ENCODE data around the gene CLIP1.
A peak's percentile ranks its signal among the peaks of the same experiment; 100 is the strongest.

Gene CLIP1

DNA sequence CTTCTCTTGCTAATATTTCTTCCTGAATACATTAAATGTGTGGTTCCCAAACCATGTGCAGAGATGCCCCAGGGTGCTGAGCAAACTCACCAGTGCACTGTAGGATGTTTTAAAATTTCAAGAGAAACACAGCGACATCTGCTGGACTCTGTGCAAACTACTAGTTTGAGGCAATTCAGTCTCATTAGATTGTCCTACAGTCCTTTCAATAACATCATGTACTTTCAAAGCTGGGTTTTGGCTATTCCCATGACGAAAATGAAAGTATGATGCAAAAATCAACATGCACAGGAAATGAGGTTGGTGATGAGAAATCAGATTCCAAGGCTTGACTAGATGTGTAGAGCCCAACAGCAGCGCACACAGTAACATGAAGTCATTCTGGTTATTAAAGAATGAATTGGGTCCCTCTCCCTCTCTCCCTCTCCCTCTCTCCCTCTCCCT lies 66.3 kb downstream of the CLIP1 start:
- DNase-seq (ENCODE audit: low read depth in 2 of 2), result peak; percentile 26 to 35

DNA sequence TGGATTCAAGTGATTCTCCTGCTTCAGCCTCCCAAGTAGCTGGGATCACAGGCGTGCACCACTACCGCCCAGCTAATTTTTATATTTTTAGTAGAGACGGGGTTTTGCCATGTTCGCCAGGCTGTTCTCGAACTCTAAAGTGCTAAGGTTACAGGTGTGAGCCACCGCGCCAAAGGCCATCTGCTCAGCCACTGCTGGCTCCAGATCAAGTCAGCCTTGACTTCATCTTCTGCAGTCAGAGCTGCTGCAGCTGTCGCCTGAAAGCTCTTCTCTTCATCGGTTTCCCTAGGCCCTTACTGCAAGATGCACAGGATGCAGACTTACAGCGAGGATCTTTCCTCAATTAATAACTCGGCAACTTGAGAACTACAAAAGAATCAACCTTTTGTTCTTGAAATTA lies 66.8 kb downstream of the CLIP1 start:
- no peak for DNase-seq (ENCODE audit: low read depth in 2 of 2)

DNA sequence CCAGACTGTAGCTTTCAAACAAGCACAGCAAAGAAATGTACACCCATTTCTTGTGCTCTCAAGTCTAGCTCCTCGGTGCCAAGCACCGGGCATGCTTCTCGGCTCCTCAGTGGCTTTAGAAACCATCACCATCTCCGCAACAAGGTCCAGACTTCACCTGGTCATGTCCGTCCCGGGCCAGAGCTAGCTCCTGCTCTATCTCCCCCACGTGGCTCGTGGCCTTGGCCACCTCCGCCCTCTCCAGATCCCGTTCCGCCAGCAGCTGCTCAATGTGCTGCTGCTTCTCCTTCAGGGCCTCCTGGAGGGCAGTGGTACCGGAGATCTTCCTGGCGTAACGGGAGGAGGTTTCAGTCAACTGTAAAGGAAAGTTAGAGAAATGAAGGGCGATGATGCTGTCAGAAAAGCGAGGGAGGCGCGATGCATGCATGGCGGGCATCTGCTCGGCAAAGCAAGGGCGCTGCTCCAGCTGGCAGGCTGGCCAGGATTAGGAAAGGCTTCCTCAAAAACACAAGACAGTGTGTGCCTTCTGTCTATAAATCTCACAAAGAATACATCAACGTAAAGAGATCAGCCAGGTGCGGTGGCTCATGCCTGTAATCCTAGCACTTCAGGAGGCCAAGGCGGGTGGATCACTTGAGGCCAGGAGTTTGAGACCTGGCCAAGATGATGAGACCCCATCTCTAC lies 67.4 kb downstream of the CLIP1 start:
- no peak for DNase-seq (ENCODE audit: low read depth in 2 of 2)

DNA sequence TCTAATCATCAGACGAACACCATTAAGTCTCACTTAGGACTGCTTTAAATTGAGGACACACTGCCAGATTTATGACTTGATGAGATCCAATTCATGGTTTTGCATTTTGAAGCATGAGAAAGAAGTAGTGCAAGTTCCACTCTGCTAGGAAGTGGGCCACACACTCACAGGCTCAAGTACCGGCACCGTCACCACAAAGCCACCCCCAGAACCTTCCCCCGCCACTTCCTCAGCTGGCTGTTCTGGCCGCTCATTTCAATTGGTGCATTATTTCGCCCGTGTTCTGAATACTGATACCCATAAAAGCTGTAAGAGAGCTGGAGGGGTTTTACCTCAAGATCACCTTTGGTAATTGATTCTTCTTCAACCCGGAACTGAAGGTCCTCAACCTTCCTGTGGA lies 70.1 kb downstream of the CLIP1 start:
- no peak for DNase-seq (ENCODE audit: low read depth in 2 of 2)

DNA sequence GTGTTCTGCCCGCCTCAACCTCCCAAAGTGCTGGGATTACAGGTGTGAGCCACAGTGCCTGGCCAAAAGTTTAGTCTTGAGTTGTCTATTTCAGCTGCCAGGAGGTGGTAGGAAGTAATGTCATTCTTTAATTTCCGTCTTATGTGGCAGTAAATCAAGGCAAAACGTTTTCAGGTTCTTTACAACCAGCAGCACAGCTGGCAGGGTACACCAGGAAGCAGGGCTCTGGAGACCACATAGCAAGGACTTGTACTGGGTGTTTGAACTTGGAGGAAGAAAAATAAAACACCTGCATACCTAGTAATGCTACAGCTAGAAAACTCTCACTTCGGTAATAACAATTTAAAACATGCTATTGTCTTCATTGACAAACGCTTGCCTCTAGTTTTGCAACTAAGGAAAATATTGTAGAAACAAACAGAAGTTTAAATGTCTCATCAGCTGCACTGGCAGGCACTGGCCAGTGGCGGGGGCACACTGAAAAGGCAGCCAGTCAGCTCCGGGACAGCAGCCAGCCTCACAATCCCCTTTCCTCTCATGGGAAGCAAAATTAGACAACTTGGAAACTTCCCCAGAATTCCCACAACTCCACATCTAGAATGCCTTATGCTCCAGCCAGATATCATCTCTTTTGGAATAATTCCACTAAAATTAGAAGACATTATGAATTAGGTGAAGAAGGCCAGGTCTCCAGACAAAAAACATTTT lies 72.2 kb downstream of the CLIP1 start:
- no peak for DNase-seq (ENCODE audit: low read depth in 2 of 2)

DNA sequence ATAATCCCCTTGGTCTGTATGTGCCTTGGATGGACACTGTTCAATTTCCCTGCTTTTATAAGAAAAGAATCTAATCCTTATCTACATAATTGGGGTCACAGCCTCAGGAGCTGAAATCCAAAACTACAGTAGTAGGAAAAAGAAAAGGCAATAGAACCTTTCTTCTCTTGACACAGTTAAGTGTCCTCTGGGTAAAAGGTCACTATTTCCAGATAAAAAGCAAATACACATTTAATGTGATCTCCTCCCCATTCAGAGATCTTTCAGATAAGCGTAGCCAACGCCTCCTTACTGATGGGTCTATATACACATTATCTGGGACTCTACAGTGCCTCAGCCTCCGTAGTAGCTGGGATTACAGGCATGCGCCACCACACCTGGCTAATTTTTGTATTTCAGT lies 73.4 kb downstream of the CLIP1 start:
- no peak for DNase-seq (ENCODE audit: low read depth in 2 of 2)

DNA sequence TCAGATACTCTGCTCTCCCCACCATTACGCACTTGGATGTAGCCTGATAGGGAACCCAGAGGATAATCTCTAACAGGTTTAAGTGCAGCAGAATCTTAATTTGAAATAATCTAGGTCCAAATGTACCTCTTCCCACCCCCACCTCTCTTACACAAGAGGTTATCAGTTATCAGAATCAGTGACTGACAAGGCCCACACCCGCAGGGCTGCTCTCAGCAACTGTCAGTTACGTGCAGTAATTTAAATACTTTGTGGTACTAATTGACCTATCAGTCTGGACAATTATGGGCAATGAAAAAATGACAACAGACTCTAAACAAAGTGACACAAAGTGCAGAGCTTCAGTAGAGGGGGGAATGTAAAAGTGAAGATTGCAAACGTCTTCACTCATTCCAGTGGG lies 74.0 kb downstream of the CLIP1 start:
- DNase-seq (ENCODE audit: low read depth in 2 of 2), result no peak

DNA sequence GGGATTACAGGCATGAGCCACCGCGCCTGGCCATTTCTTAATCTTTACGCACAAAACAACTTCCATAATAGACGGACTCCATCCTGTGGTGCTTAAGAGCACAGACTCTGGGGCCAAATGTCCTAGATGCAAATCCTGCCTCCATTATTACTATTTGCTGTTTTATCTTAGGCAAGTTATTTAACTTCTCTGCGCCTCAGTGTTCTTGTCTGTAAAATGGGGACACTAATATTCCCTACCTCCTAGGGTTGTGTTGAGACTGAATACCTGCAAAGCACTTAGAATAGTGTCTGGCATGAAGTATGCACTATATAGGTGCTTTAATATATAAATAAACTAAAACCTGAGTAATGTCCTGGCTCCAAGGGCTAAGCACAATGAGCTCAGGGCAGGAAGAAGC lies 76.4 kb downstream of the CLIP1 start:
- DNase-seq (ENCODE audit: low read depth in 2 of 2), result no peak

DNA sequence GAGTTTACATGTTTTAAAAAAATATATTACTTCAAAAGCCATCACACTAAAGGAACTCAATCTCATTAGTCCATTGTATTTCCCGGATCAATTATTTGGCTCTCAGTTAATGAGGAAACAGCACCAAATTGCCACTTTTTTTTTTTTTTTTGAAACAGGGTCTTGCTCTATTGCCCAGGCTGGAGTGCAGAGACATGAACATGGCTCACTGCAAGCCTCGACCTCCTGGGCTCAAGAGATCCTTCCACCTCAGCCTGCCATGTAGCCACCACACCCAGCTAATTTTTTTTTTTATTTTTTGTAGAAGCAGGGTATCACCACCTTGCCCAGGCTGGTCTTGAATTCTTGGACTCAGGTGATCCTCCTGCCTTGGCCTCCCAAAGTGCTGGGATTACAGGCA lies 77.4 kb downstream of the CLIP1 start:
- no peak for DNase-seq (ENCODE audit: low read depth in 2 of 2)

DNA sequence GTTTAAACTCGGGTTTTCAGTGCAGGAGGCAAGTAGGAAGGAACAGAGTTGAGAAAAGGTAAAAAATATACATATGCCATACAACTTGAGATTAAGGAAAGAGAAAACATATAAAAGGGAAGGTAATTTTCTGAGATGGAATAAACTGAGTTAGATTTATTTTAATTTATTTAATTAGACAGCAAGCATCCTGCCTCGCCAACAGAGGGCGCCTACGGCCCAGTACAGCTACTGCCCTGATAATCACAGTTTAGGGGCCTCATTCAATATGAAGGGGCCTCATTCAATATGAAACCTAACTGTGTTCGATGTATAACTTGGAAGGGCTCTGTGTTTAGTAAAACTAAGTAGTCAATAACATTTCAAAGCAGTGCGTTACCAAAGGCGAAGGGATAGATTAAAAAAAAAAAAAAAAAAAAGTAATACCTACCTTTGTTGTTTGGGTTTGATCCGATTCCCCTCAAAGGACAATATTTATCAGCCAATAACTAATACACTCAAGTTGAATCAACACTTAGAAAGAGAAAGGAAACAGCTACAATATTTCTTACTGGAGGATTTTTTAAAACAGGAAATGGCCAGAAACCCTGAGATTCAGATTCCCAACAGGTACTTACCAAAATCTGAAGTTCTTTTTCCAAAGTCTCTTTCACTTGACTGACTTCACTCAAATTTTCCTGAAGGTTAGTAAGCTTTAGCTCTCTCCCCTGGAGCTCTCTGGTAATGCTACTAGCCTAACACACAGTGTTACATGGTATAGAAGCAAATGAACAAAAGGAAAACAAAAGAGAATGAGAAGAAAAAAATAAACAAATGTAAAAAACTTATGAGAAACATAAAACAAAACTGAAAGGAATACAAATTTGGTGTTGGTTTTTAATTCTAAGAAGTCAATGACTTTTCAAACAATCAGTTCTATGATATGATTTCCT lies 86.2 kb downstream of the CLIP1 start:
- peak; percentile 14 to 33 for DNase-seq (ENCODE audit: low read depth in 2 of 2)

DNA sequence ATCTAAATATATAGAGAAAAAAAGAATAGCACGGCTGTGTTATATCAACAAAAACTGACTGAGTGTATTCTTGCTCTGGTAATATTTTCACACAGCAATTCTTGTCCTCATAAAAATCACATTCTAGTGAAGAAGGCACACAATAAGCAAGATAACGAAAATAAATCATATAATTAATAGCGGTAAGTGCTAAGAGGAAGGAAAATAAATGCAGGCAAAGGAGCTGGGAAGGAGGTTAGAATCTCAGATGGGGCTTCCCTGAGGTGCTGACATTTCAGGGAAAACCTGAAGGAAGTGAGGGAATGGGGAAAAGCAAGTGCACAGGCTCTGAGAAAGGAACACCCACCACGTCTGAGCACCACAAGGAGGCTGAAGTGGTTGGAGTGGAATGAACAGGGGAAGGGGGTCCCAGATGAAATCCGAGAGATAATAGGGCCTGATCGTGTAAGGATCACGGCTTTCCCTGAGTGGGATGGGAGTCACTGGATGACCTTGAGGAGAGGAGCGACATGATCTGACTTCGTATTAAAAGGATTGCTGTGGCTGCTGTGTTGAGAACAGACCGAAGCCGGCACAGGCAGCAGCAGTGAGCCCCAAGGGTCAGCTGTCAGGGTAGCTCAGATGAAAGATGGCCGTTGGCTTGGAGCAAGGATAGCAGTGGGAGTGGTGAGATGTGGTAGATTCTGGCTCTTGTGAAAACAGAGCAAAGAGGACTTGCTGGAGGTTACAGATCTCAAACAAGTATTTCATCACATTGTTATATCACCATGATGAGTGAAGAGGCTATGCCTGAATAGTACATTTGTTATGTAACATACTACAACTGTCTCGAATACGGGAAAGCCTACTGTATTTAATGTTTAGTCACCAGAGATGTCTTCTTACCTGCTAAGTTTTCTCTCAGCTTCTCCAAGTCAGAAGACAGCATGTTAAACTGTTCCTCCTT lies 89.1 kb downstream of the CLIP1 start:
- no peak for DNase-seq (ENCODE audit: low read depth in 2 of 2)

DNA sequence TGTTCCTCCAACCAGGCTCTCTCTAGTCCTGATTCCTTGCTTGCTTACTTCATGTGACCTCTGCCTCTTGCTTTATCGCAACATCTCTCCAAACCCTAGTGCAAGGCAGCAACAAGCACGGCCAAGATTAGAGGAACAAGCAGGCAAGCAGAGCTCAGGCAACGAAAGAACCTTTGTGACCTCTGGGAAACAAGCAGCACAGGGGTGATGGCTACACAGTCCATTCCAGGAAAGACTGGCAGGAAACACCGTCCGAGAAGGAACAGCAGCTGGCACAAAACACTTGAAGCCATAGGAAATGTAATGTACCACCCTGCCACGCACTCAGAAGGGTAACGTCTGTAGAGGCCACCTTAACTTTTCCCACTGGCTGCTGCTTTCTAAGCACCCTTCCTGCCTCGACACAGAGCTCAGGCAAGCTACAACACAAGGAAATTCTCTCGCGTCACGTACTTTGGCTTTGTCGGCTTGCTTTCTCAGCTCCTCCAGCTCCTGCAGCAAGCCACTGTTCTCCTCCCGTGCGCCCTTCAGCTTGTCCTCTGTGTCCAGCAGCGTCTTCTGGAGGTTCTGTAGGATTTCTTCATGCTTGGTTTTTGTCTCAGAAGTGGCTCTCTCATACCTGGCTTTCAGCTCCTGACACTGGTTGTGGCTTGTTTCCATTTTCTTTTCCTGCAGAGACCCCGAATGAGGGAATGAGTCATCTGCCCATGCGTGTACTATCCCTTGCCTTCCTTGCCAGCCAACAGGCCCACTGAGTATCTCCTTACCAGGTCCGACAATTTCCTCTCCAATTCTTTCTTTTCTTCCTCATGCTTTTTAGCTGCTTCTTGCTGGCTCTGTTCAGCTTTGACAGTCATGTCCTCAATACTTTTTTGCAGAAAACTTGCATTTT lies 94.7 kb downstream of the CLIP1 start:
- no peak for DNase-seq (ENCODE audit: low read depth in 2 of 2)

DNA sequence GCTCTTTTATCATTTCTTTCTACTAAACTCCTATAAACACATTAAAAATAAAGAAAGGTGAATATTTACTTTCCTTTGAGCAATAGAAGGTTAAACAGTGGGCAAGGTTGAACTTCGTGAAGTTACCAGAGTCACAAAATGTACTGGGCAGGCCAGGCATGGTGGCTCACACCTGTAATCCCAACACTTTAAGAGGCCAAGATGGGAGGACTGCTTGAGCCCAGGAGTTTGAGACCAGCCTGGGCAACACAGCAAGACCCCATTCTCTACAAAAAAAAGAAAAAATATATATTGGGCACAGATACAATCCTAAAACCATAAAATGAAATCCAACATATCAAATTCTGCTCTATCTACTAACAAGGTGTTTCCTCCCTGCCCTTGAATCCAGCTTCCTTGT lies 95.5 kb downstream of the CLIP1 start:
- no peak for DNase-seq (ENCODE audit: low read depth in 2 of 2)

DNA sequence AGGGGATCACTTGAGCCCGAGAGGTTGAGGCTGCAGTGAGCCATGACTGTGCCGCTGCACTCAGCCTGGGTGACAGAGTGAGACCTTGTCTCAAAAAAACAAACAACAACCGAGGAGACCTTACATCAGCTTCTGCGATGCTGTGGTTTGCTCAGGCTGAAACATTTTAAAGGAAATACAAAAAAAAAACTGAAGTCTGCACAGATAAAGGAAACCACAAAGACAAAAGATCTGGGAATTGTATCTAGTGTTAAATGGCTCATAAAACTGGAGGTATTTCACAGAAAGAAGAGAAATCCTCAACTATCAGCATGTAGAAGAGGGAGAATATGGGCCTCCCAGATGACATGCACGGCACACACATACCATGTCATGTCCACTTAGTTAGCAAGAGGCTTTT lies 95.9 kb downstream of the CLIP1 start:
- DNase-seq (ENCODE audit: low read depth in 2 of 2), result no peak

DNA sequence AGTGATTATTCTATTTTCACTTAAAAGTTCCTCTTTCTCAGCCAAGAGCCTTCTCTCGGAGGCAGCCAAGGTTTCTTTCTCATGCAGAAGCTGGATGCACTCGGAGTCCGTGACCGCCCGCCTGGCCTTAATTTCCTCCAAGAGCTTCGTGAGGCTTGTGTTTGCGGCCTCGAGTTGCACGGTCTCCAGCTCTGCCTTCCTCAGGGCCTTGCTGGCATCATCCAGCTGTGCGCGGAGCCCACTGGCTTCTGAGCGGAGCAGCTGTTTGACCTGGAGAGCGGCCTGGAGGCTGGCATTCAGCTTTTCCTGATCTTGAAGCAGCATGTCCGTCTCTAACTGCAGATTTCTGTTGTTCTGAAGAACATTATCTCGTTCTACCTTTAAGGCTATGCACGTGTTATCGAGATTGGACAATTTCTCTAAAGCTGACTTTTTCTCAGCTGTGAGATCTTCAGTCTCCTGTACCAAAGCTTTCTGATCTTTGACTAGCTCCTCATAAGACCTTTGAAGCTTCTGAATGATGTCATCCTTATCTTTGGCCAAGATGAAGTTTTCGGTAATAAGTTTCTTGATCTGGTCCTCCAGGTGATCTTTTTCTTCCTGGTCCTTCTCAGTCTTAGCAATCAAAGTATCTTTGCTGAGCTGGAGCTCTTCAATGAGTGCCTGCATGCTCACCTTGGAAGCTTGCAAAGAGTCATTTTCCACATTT lies 99.0 kb downstream of the CLIP1 start:
- no peak for DNase-seq (ENCODE audit: low read depth in 2 of 2)

DNA sequence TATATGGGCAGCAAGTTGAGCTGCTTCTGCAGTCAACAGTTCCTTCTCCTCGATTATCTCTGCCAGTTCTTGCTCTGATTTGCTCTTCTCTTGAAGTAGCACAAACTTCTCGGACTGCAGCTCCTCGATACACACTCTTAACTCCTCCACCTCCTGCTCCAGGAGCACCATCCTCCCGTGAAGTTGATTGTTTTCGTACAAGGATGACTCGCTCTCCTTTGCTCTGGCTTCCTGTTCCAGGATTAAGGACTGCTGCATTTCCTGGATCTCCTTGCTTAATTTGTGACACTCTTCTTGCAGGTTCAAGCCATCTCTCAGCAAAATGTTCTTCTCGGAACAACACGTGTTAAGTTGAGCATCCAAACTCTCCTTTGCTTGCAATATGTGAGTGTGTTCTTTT lies 100.0 kb downstream of the CLIP1 start:
- DNase-seq (ENCODE audit: low read depth in 2 of 2), result no peak

DNA sequence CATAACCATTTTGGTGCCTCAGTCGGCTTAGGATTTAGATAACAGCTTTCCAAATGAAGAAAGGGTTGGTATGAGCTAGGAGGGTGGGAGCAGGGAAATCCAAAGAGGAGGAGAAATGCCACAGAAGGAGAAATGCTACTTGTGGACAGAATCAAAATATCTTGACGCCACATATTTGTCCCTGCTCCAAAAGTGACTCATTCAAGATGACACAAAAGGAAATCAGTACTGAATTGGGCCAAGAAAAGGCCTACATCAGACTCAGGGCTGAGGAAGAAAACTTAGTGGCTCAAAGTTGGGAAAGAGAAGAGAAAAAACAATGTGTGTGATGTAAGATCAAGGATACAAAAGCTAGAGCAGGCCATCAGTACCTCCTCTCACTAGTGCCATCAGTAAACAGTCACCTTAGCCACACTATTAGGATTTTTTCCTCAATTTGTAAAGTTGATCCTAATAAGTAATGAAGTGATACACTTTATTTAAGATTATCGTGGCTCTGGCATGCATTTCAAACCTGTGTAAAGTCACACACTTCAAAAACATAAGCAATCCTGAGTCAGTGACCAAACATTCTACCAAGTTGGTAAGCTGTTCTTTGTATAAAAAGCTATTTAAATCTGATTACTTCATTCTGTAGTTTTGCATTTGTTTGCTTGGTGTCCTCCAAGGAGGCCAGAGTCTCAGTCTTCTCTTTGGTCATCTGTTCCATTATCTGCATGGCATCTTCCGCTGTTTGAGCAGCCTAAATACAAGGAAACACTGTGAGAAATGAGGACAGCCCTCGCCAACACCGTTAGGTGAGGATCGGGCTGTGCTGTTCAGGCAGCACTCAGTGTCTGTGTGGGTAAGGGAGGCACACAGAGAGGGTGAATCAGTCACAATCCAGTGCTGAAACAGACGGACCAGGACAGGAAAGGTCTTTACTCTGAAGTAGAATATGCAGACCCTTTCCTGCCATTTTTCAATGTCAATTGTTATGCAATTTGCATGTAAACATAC lies 103.6 kb downstream of the CLIP1 start:
- DNase-seq (ENCODE audit: low read depth in 2 of 2), result no peak

DNA sequence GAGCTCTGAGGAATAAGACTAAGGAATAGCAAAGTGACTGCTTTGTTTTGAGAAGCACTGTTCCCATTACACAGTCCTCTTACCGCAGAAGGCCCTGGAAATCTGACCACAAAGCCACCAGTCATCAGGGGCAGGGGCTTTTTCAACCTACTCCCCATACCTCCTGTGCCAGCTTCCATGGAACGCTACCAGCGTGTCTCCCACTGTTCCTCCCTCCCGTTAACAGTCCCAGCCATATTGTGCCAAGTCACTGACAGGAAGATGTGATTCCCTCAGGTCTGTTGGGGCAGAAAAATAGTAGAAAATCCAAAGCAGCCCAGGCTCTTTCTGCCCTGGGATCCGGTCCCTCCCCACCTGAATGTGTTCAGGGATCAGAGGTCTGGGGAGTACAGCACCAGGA lies 109.5 kb downstream of the CLIP1 start:
- DNase-seq (ENCODE audit: low read depth in 2 of 2), result no peak

DNA sequence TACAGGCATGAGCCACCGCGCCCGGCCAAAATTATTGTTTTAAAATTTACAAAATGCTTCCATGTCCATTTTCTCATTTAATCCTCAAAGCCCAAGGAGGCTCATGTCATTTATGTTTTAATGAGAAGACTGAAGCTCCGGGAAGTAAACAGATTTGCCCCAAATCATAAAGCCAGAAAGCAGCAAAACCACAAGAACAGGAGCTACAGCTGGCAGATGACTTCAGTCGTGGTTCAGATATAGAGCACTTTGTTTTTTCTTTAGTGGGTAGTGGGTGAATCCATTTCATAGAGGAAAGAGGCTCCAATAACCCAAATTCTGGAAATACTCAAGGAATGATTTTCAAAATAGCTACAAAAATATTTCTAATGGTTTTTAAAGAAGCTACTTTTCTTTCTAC lies 110.8 kb downstream of the CLIP1 start:
- no peak for DNase-seq (ENCODE audit: low read depth in 2 of 2)

All from activated CD4-positive, alpha-beta T cell treated with anti-CD3 and anti-CD28 coated beads for 24 hours (primary cell).